Lower lobe of right lung (tissue), 2 donors: ENCODE measurements around the gene DSN1. TPM values are rescaled to one million over a fixed set of nuclear protein-coding genes. Genes with fewer than 3 reads are reported as not detected.
A peak's percentile ranks its signal among the peaks of the same experiment; 100 is the strongest.

Experiments used
- ATAC-seq, 2 donors: fragments of 200-7000 bp; cut with Tn5 transposase; one replicate each; pipeline ENCODE4 v1.9.1; 2020 to 2022; ENCODE audit warnings: mild to moderate bottlenecking in 2 of 2, moderate library complexity in 2 of 2
- DNase-seq: peaks from one replicate; pipeline ENCODE4 v3.0.0-alpha.2; 2020
- H3K27ac ChIP-seq: fragments of 200-600 bp; one replicate; pipeline ENCODE4 v1.8.0; 2022
- H3K27me3 ChIP-seq: fragments of 200-600 bp; one replicate; pipeline ENCODE4 v1.8.0; 2022; ENCODE audit warnings: low read depth
- H3K36me3 ChIP-seq: fragments of 200-600 bp; one replicate; pipeline ENCODE4 v1.8.0; 2022; ENCODE audit warnings: mild to moderate bottlenecking
- H3K4me1 ChIP-seq: fragments of 200-600 bp; one replicate; pipeline ENCODE4 v1.8.0; 2022
- H3K4me3 ChIP-seq: fragments of 200-600 bp; one replicate; pipeline ENCODE4 v1.8.0; 2022; ENCODE audit warnings: mild to moderate bottlenecking
- H3K9me3 ChIP-seq: fragments of 200-600 bp; one replicate; pipeline ENCODE4 v1.8.0; 2022
- CTCF ChIP-seq: fragments of 200-600 bp; IDR thresholded peaks from one replicate; pipeline ENCODE4 v1.8.0; 2022; ENCODE audit warnings: antibody characterized with exemption, mild to moderate bottlenecking
- intact Hi-C: fragments of 100-400 bp; cut with DNase I; formaldehyde crosslinking; loops from one replicate; pipeline ENCODE4 v1.11.0; 2022
- total RNA-seq: library from RNA; stranded (reverse); fragmentation: NEBNext Ultra II Directional; extraction: Animal tissue kit (Norgen Biotek cat#: 25700); gene quantifications from one replicate; pipeline ENCODE4 v1.2.1, GENCODE V29; 2021
- donor health status: DM: no; HTN: yes; CAD: no; lungs with severe emphysema.

DSN1 gene
- total RNA-seq, 1 donor from 2014 or later: 6.5 TPM

GRCh38 chr20:36812594-36813463, 39.3 kb upstream of the DSN1 start:
- no peak for TF ChIP-seq CTCF
- intact Hi-C loops: no loop called here
- no peak overlapping the region for H3K27ac ChIP-seq
- no peaks in the 10 kb centered on the region for H3K27me3 ChIP-seq
- H3K9me3 ChIP-seq: no peaks in the 10 kb centered on the region
- no peak overlapping the region for H3K4me3 ChIP-seq
- DNase-seq (no peak), ATAC-seq (no peak)
- H3K4me1 ChIP-seq: no peaks in the 10 kb centered on the region
- H3K36me3 ChIP-seq: peaks cover 83% of the 10 kb centered on the region

- peak; percentile 84 for TF ChIP-seq CTCF
- intact Hi-C loops: no loop called here
- ATAC-seq (peak; percentile 76 to 85), DNase-seq (peak; percentile 82)
- Histone ChIP-seq H3K36me3 (peaks cover 95% of the 10 kb centered on the region), H3K9me3 (no peaks in the 10 kb centered on the region), H3K4me1 (no peaks in the 10 kb centered on the region), H3K4me3 (no peak overlapping the region), H3K27ac (no peak overlapping the region), H3K27me3 (no peaks in the 10 kb centered on the region)
These were observed 35.0 kb upstream of the DSN1 start for GRCh38 chr20:36808317-36809257.

GRCh38 chr20:36806049-36806448, 32.5 kb upstream of the DSN1 start:
- H3K27ac ChIP-seq: no peak overlapping the region
- no peaks in the 10 kb centered on the region for H3K9me3 ChIP-seq
- intact Hi-C loops: no loop called here
- H3K27me3 ChIP-seq: no peaks in the 10 kb centered on the region
- ATAC-seq: no peak
- no peak overlapping the region for H3K4me3 ChIP-seq
- no peaks in the 10 kb centered on the region for H3K4me1 ChIP-seq
- no peak for TF ChIP-seq CTCF
- H3K36me3 ChIP-seq: peaks cover 99% of the 10 kb centered on the region
- DNase-seq: no peak

GRCh38 chr20:36805396-36805795, 31.8 kb upstream of the DSN1 start:
- intact Hi-C loops: no loop called here
- Histone ChIP-seq H3K4me3 (no peak overlapping the region), H3K36me3 (peaks cover 100% of the 10 kb centered on the region), H3K27ac (no peak overlapping the region), H3K4me1 (no peaks in the 10 kb centered on the region), H3K9me3 (no peaks in the 10 kb centered on the region), H3K27me3 (no peaks in the 10 kb centered on the region)
- TF ChIP-seq CTCF: no peak
- no peak for DNase-seq
- no peak for ATAC-seq

GRCh38 chr20:36804425-36804824, 30.9 kb upstream of the DSN1 start:
- intact Hi-C loops: no loop called here
- ATAC-seq (no peak), DNase-seq (no peak)
- no peak overlapping the region for H3K27ac ChIP-seq
- TF ChIP-seq CTCF: no peak
- no peaks in the 10 kb centered on the region for H3K27me3 ChIP-seq
- H3K36me3 ChIP-seq: peaks cover 100% of the 10 kb centered on the region
- no peaks in the 10 kb centered on the region for H3K9me3 ChIP-seq
- H3K4me1 ChIP-seq: no peaks in the 10 kb centered on the region
- H3K4me3 ChIP-seq: no peak overlapping the region
